ENCODE measurements around the gene SUN1.

DNA sequence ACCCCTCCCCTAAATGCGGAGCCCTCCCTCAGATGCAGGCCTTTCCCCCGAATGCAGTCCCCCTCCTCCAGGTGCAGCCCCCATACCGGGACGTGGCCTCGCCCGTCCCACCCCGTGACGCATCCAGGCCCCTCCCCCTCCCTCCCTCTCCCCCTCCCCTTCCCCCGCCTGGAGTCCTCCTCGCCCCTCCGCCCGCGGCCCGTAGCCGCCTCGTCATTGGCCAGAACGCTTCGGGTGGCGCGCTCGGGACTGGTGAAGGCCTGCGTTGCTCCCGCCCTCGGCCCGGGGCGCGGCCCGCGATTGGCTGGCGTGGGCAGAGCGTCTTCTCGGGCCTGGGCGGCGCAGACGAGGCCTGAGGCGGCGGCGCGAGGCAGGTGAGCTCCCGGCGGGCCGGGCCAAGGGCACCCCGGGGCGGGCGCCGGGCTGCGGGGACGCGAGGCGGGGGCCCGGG lies 16.0 kb upstream of the SUN1 start:
- TF ChIP-seq POLR2AphosphoS5 (IDR thresholded peaks at IDR 0.05; ENCODE audit: low read depth): peak; percentile 82
- peak; percentile 78 for TF ChIP-seq CREB1 (CRISPR knock-in tag; IDR thresholded peaks at IDR 0.05; ENCODE audit: low read depth)
- TF ChIP-seq, protein P1, sequence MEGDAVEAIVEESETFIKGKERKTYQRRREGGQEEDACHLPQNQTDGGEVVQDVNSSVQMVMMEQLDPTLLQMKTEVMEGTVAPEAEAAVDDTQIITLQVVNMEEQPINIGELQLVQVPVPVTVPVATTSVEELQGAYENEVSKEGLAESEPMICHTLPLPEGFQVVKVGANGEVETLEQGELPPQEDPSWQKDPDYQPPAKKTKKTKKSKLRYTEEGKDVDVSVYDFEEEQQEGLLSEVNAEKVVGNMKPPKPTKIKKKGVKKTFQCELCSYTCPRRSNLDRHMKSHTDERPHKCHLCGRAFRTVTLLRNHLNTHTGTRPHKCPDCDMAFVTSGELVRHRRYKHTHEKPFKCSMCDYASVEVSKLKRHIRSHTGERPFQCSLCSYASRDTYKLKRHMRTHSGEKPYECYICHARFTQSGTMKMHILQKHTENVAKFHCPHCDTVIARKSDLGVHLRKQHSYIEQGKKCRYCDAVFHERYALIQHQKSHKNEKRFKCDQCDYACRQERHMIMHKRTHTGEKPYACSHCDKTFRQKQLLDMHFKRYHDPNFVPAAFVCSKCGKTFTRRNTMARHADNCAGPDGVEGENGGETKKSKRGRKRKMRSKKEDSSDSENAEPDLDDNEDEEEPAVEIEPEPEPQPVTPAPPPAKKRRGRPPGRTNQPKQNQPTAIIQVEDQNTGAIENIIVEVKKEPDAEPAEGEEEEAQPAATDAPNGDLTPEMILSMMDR (conservative IDR thresholded peaks at IDR 0.05; ENCODE audit: low read depth in 2 of 2): no peak
- no peak for TF ChIP-seq EZH2phosphoT487 (IDR thresholded peaks at IDR 0.05; ENCODE audit: unreplicated experiment)
- TF ChIP-seq, protein P2, sequence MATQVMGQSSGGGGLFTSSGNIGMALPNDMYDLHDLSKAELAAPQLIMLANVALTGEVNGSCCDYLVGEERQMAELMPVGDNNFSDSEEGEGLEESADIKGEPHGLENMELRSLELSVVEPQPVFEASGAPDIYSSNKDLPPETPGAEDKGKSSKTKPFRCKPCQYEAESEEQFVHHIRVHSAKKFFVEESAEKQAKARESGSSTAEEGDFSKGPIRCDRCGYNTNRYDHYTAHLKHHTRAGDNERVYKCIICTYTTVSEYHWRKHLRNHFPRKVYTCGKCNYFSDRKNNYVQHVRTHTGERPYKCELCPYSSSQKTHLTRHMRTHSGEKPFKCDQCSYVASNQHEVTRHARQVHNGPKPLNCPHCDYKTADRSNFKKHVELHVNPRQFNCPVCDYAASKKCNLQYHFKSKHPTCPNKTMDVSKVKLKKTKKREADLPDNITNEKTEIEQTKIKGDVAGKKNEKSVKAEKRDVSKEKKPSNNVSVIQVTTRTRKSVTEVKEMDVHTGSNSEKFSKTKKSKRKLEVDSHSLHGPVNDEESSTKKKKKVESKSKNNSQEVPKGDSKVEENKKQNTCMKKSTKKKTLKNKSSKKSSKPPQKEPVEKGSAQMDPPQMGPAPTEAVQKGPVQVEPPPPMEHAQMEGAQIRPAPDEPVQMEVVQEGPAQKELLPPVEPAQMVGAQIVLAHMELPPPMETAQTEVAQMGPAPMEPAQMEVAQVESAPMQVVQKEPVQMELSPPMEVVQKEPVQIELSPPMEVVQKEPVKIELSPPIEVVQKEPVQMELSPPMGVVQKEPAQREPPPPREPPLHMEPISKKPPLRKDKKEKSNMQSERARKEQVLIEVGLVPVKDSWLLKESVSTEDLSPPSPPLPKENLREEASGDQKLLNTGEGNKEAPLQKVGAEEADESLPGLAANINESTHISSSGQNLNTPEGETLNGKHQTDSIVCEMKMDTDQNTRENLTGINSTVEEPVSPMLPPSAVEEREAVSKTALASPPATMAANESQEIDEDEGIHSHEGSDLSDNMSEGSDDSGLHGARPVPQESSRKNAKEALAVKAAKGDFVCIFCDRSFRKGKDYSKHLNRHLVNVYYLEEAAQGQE (IDR thresholded peaks at IDR 0.05; ENCODE audit: unreplicated experiment): no peak
- no peak for TF ChIP-seq EZH2 (IDR thresholded peaks at IDR 0.05; ENCODE audit: low read depth, unreplicated experiment)
- TF ChIP-seq NANOG (IDR thresholded peaks at IDR 0.05; ENCODE audit: borderline replicate concordance): no peak
- TF ChIP-seq, protein P3, sequence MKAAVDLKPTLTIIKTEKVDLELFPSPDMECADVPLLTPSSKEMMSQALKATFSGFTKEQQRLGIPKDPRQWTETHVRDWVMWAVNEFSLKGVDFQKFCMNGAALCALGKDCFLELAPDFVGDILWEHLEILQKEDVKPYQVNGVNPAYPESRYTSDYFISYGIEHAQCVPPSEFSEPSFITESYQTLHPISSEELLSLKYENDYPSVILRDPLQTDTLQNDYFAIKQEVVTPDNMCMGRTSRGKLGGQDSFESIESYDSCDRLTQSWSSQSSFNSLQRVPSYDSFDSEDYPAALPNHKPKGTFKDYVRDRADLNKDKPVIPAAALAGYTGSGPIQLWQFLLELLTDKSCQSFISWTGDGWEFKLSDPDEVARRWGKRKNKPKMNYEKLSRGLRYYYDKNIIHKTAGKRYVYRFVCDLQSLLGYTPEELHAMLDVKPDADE (IDR thresholded peaks at IDR 0.05): no peak
- no peak for TF ChIP-seq JUNB (IDR thresholded peaks at IDR 0.05; ENCODE audit: unreplicated experiment)
- no peak for TF ChIP-seq ZNF331 (CRISPR knock-in tag; IDR thresholded peaks at IDR 0.05; ENCODE audit: low read depth)
- TF ChIP-seq ZNF114 (CRISPR knock-in tag; IDR thresholded peaks at IDR 0.05): no peak
- TF ChIP-seq STAT1 (IDR thresholded peaks at IDR 0.05; ENCODE audit: unreplicated experiment): no peak

All from GM23338 (cell line).